GM12874 (cell line): ENCODE results near the gene NOXO1.
A peak's percentile ranks its signal among the peaks of the same experiment; 100 is the strongest.

Experiments
- CTCF ChIP-seq: IDR thresholded peaks from 2 replicates; pipeline ENCODE4 v1.5.1; 2011; ENCODE audit warnings: low read depth, mild to moderate bottlenecking, control low read depth, low read length, moderate library complexity; ENCODE audit not compliant: insufficient read depth

The NOXO1 gene

GRCh38 chr16:2003827-2004641, 22.8 kb upstream of the NOXO1 start:
- TF ChIP-seq CTCF, result peak; percentile 98

GRCh38 chr16:2003231-2003826, 22.1 kb upstream of the NOXO1 start:
- no peak for TF ChIP-seq CTCF

GRCh38 chr16:2002406-2003230, 21.3 kb upstream of the NOXO1 start:
- no peak for TF ChIP-seq CTCF

- TF ChIP-seq CTCF, result no peak
These were observed 20.4 kb upstream of the NOXO1 start for GRCh38 chr16:2001456-2002355.

GRCh38 chr16:2001035-2001434, 19.8 kb upstream of the NOXO1 start:
- TF ChIP-seq CTCF, result no peak

- no peak for TF ChIP-seq CTCF
These were observed 18.7 kb upstream of the NOXO1 start for GRCh38 chr16:1999866-2000514.
